ENCODE data around the gene DOCK10.

Gene DOCK10

DNA sequence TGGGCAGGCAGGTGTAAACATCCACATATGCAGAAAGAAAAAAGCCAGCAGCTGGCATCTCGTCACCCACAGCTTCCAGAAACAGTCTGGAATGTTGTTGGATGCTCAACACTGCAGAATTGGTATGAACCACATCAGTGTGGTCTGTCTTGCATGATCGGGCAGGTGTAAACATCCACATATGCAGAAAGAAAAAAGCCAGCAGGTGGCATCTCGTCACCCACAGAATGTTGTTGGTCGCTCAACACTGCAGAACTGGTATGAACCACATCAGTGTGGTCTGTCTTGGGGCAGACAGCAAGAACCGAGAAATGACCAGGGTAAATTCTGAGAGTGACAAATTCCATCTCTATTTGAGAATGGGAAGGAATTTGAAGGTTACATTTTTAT lies 39.6 kb downstream of the DOCK10 start:
- TF ChIP-seq, protein P1, sequence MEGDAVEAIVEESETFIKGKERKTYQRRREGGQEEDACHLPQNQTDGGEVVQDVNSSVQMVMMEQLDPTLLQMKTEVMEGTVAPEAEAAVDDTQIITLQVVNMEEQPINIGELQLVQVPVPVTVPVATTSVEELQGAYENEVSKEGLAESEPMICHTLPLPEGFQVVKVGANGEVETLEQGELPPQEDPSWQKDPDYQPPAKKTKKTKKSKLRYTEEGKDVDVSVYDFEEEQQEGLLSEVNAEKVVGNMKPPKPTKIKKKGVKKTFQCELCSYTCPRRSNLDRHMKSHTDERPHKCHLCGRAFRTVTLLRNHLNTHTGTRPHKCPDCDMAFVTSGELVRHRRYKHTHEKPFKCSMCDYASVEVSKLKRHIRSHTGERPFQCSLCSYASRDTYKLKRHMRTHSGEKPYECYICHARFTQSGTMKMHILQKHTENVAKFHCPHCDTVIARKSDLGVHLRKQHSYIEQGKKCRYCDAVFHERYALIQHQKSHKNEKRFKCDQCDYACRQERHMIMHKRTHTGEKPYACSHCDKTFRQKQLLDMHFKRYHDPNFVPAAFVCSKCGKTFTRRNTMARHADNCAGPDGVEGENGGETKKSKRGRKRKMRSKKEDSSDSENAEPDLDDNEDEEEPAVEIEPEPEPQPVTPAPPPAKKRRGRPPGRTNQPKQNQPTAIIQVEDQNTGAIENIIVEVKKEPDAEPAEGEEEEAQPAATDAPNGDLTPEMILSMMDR (IDR thresholded peaks at IDR 0.05; ENCODE audit: control insufficient read depth, insufficient read depth, low read depth, low read length, missing control alignments) = no peak
- no peak for DNase-seq (ENCODE audit: low read depth)
- H3K4me3 ChIP-seq (ENCODE audit: control insufficient read depth, low read depth, low read length) = no peak overlapping the region

DNA sequence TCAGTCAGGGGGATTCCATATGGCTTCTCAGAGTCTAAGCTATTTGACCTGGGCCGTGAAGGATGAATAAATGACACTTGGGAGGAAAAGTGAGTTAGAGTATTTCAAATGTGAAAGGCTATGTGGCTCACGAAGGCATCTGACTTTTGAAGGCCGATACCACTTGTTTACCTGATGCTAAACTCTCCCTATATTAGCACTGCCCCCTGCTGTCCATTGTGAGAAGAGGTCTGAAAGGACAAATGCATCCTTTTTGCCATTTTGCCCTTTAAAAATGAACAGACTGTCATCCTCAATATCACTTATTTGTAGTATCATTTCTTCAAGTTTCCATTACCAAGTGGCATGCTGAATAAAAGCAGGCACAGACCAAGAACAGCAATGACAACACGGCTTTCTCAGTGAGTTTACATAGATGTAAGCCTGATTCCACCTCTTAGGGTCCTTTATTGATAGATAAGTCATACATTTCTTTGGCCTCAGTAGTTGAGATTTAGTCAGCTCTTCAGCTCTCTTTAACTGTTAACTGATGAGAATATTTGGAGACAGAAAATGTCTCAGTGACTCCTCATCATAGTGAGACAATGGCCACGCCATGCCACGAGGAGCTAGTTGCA lies 40.1 kb downstream of the DOCK10 start:
- TF ChIP-seq, protein P1 (IDR thresholded peaks at IDR 0.05; ENCODE audit: control insufficient read depth, insufficient read depth, low read depth, low read length, missing control alignments) = peak; percentile 82
- no peak overlapping the region for H3K4me3 ChIP-seq (ENCODE audit: control insufficient read depth, low read depth, low read length)
- no peak for DNase-seq (ENCODE audit: low read depth)

DNA sequence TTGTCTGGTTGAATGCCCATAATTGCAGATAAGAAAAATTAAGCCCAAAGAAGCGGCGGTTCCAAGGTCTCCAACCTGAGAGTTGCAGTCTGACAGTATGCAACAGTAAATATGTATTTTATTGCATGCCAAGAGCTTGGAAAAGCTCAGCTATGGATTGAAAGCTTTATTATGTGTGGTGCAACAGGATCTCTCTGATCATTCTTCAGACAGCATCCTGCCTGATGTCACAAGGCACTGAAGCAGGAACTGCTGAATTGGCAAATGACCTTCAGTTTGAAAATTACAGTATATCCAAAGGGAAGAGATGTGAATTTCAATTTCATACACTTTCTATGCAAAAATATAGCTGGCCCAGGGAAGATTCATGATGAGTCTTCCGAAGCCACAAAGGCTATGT lies 42.5 kb downstream of the DOCK10 start:
- DNase-seq (ENCODE audit: low read depth) = no peak
- H3K4me3 ChIP-seq (ENCODE audit: control insufficient read depth, low read depth, low read length) = no peak overlapping the region
- TF ChIP-seq, protein P1 (IDR thresholded peaks at IDR 0.05; ENCODE audit: control insufficient read depth, insufficient read depth, low read depth, low read length, missing control alignments) = no peak

DNA sequence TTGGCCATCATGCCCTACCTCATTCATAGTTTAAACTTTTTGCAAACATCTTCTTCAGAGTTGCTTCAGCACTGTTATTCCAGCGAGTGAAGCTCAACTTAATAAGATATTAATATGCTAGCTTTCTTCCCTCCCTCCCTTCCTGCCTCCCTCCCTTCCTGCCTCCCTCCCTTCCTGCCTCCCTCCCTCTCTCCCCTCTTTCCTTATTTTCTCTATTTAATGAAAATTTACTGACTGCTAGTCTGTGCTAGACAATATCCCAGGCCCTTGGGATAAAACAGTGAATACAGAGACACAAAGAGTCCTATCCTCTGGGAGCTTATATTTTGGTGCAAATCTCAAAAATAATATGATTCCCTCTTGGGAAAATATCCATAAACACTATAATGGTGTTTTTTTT lies 42.9 kb downstream of the DOCK10 start:
- TF ChIP-seq, protein P1 (IDR thresholded peaks at IDR 0.05; ENCODE audit: control insufficient read depth, insufficient read depth, low read depth, low read length, missing control alignments) = no peak
- DNase-seq (ENCODE audit: low read depth) = no peak
- H3K4me3 ChIP-seq (ENCODE audit: control insufficient read depth, low read depth, low read length) = no peak overlapping the region

DNA sequence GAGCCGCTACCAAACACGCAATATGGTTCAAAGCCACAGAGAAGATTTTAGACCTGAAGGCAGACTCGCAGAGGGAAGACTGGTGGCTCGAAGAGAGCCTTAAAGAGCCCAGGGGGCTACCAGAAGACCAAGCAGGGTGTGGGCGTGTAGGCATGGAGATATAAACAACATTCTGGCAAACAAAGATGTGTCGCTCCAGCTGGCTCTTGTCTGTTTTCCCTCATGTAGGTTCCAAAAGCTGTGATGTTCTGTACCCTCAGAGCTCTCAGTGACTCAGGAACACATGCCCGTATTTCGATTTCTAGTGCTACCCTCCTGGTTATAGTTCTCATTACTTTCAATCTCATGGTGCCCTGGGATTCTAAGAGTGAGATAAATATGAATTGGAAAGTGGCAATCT lies 44.5 kb downstream of the DOCK10 start:
- DNase-seq (ENCODE audit: low read depth) = no peak
- H3K4me3 ChIP-seq (ENCODE audit: control insufficient read depth, low read depth, low read length) = no peak overlapping the region
- TF ChIP-seq, protein P1 (IDR thresholded peaks at IDR 0.05; ENCODE audit: control insufficient read depth, insufficient read depth, low read depth, low read length, missing control alignments) = no peak

DNA sequence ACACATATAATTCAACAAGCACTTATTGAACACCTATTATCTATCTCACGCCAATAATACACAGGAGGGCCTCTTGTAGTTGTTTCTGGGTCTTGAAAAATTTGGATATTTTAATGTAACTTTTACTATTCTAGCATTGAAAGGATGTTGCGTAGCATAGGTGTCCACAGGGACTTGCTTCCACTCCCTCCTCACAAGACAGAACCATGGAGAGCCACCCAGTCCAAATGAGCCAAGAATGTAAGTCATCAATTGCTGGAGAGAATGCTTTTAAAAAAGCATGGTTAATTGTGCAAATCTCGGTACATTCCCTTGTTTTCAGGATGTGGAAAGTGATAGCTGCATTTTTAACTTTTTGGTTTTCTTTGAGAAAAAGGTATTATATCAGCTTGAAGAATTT lies 46.8 kb downstream of the DOCK10 start:
- DNase-seq (ENCODE audit: low read depth) = no peak
- H3K4me3 ChIP-seq (ENCODE audit: control insufficient read depth, low read depth, low read length) = no peak overlapping the region
- TF ChIP-seq, protein P1 (IDR thresholded peaks at IDR 0.05; ENCODE audit: control insufficient read depth, insufficient read depth, low read depth, low read length, missing control alignments) = no peak
